Measurements from ENCODE around the gene ENOPH1.

Gene ENOPH1

DNA sequence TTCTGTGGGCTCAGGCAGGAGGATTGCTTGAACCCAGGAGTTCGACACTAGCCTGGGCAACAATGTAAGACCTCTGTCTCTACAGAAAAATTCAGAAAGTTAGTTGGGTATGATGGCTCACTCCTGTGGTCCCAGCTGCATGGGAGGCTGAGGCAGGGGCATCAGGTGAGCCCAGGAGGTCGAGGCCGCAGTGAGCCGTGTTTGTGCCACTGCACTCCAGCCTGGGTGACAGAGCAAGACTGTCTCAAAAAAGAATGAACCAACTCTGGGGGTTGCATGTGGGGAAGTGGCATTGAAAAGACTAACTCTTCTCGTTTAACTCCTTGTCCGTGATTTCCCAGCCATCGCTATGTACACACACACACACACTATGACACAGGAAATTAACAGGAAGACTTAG, 26.9 kb downstream of the ENOPH1 start:
- H2BK120ac ChIP-seq (ENCODE audit: insufficient read depth, low read length, poor library complexity) = no peak overlapping the region
- no peak overlapping the region for H3K23ac ChIP-seq (ENCODE audit: low read length)
- H3K4me2 ChIP-seq (ENCODE audit: low read length) = no peak overlapping the region
- no CpG with 5 or more reads among the region's 7 CpGs for WGBS (ENCODE audit: extremely low coverage, insufficient coverage, insufficient read length)
- H3K36me3 ChIP-seq (ENCODE audit: control insufficient read depth in 1 of 2, insufficient read depth in 2 of 2, low read length in 2 of 2) = peaks cover 9 to 20% of the 10 kb centered on the region in 2 experiments
- no peak overlapping the region for H3K14ac ChIP-seq (ENCODE audit: low read length)
- no peak overlapping the region for H2BK5ac ChIP-seq (ENCODE audit: low read depth, low read length, poor library complexity)
- no peak overlapping the region for H3K4ac ChIP-seq (ENCODE audit: low read depth, low read length)
- no peaks in the 10 kb centered on the region for H3K9me3 ChIP-seq (ENCODE audit: insufficient read depth, low read depth, low read length)
- no peak for DNase-seq
- no peaks in the 10 kb centered on the region for H3K79me1 ChIP-seq (ENCODE audit: low read length)
- H4K12ac ChIP-seq (ENCODE audit: low read depth, low read length) = no peak overlapping the region
- H2AFZ ChIP-seq (ENCODE audit: insufficient read depth, low read length, poor library complexity) = no peak overlapping the region
- no peaks in the 10 kb centered on the region for H3K79me2 ChIP-seq (ENCODE audit: control insufficient read depth, insufficient read depth, low read length, poor library complexity)
- no peak overlapping the region for H4K91ac ChIP-seq (ENCODE audit: low read depth, low read length)
- H3K27ac ChIP-seq (ENCODE audit: low read depth, low read length) = no peak overlapping the region
- H3K4me1 ChIP-seq (ENCODE audit: control insufficient read depth in 1 of 2, insufficient read depth in 2 of 2, low read length in 2 of 2) = no peaks in the 10 kb centered on the region
- H3K9ac ChIP-seq (ENCODE audit: low read length) = no peak overlapping the region
- H2AK5ac ChIP-seq (ENCODE audit: low read length) = no peak overlapping the region
- H3K18ac ChIP-seq (ENCODE audit: low read length) = no peak overlapping the region
- H3K27me3 ChIP-seq (ENCODE audit: insufficient read depth, low read length) = no peaks in the 10 kb centered on the region
- H4K8ac ChIP-seq (ENCODE audit: low read depth, low read length) = no peak overlapping the region
- no peak overlapping the region for H2BK12ac ChIP-seq (ENCODE audit: low read length)
- no peak overlapping the region for H3K4me3 ChIP-seq (ENCODE audit: low read depth, low read length)

DNA sequence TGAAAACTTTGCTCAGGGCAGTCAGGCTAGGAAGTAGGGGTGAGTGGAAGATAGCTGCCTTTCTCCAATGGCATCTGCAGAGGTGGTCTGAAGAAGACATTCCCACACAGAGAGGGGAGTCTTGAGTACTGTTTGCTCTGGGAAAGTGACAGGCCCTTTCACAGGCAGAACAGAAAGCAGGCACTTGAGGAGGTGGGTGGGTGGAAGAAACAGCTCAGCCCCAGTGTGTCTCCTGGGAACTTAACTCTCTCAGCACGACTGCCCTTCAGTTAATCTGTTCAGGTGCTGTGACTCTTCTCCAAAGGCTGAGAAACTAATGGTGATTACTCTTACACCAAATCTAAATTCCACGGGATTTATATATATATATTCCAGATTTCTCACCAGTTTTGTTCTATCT, 28.3 kb downstream of the ENOPH1 start:
- Histone ChIP-seq H2AFZ (ENCODE audit: insufficient read depth, low read length, poor library complexity) (no peak overlapping the region), H3K27ac (ENCODE audit: low read depth, low read length) (no peak overlapping the region), H3K27me3 (ENCODE audit: insufficient read depth, low read length) (no peaks in the 10 kb centered on the region), H2BK5ac (ENCODE audit: low read depth, low read length, poor library complexity) (no peak overlapping the region), H3K4me2 (ENCODE audit: low read length) (no peak overlapping the region), H3K36me3 (ENCODE audit: control insufficient read depth in 1 of 2, insufficient read depth in 2 of 2, low read length in 2 of 2) (peaks cover 8 to 16% of the 10 kb centered on the region in 2 experiments), H3K18ac (ENCODE audit: low read length) (no peak overlapping the region), H4K8ac (ENCODE audit: low read depth, low read length) (no peak overlapping the region), H3K23ac (ENCODE audit: low read length) (no peak overlapping the region), H2AK5ac (ENCODE audit: low read length) (no peak overlapping the region), H3K79me1 (ENCODE audit: low read length) (no peaks in the 10 kb centered on the region), H2BK12ac (ENCODE audit: low read length) (no peak overlapping the region), H3K4me3 (ENCODE audit: low read depth, low read length) (no peak overlapping the region), H3K9ac (ENCODE audit: low read length) (no peak overlapping the region), H3K14ac (ENCODE audit: low read length) (no peak overlapping the region), H4K91ac (ENCODE audit: low read depth, low read length) (no peak overlapping the region), H3K4ac (ENCODE audit: low read depth, low read length) (no peak overlapping the region), H2BK120ac (ENCODE audit: insufficient read depth, low read length, poor library complexity) (no peak overlapping the region), H4K12ac (ENCODE audit: low read depth, low read length) (no peak overlapping the region), H3K4me1 (ENCODE audit: control insufficient read depth in 1 of 2, insufficient read depth in 2 of 2, low read length in 2 of 2) (no peaks in the 10 kb centered on the region), H3K9me3 (ENCODE audit: insufficient read depth, low read depth, low read length) (no peaks in the 10 kb centered on the region), H3K79me2 (ENCODE audit: control insufficient read depth, insufficient read depth, low read length, poor library complexity) (no peaks in the 10 kb centered on the region)
- no peak for DNase-seq
- no CpG with 5 or more reads among the region's 2 CpGs for WGBS (ENCODE audit: extremely low coverage, insufficient coverage, insufficient read length)

DNA sequence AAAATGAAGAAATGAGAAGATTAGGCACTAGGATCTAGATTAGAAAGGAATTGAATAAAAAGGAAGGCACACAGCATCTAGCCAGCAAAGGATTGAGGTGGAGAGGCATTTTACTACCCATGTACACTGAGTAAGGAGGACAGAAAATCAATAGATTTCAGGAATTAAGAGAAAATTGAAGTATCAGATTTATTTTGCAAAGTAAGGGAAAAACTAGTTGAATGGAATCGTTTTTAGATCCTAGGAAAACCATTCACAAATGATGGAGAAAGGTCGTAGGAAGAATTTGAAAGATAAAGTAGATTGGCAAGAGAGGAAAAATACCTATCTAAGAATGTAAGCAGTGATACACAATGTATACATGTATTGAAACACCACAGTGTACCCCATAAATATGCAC, 31.3 kb downstream of the ENOPH1 start:
- H4K91ac ChIP-seq (ENCODE audit: low read depth, low read length) = no peak overlapping the region
- no peaks in the 10 kb centered on the region for H3K27me3 ChIP-seq (ENCODE audit: insufficient read depth, low read length)
- no peak overlapping the region for H2BK12ac ChIP-seq (ENCODE audit: low read length)
- H3K79me2 ChIP-seq (ENCODE audit: control insufficient read depth, insufficient read depth, low read length, poor library complexity) = no peaks in the 10 kb centered on the region
- peaks cover 8 to 15% of the 10 kb centered on the region in 2 experiments for H3K36me3 ChIP-seq (ENCODE audit: control insufficient read depth in 1 of 2, insufficient read depth in 2 of 2, low read length in 2 of 2)
- no peak overlapping the region for H3K4me2 ChIP-seq (ENCODE audit: low read length)
- no peak overlapping the region for H3K23ac ChIP-seq (ENCODE audit: low read length)
- H3K79me1 ChIP-seq (ENCODE audit: low read length) = no peaks in the 10 kb centered on the region
- H3K14ac ChIP-seq (ENCODE audit: low read length) = no peak overlapping the region
- H4K8ac ChIP-seq (ENCODE audit: low read depth, low read length) = no peak overlapping the region
- H2BK5ac ChIP-seq (ENCODE audit: low read depth, low read length, poor library complexity) = no peak overlapping the region
- no peak overlapping the region for H3K18ac ChIP-seq (ENCODE audit: low read length)
- no peak overlapping the region for H2AK5ac ChIP-seq (ENCODE audit: low read length)
- no peaks in the 10 kb centered on the region for H3K4me1 ChIP-seq (ENCODE audit: control insufficient read depth in 1 of 2, insufficient read depth in 2 of 2, low read length in 2 of 2)
- H3K9ac ChIP-seq (ENCODE audit: low read length) = no peak overlapping the region
- H2AFZ ChIP-seq (ENCODE audit: insufficient read depth, low read length, poor library complexity) = no peak overlapping the region
- H3K4me3 ChIP-seq (ENCODE audit: low read depth, low read length) = no peak overlapping the region
- H4K12ac ChIP-seq (ENCODE audit: low read depth, low read length) = no peak overlapping the region
- H3K4ac ChIP-seq (ENCODE audit: low read depth, low read length) = no peak overlapping the region
- WGBS (ENCODE audit: extremely low coverage, insufficient coverage, insufficient read length) = no CpG with 5 or more reads among the region's 2 CpGs
- no peak overlapping the region for H3K27ac ChIP-seq (ENCODE audit: low read depth, low read length)
- no peaks in the 10 kb centered on the region for H3K9me3 ChIP-seq (ENCODE audit: insufficient read depth, low read depth, low read length)
- no peak for DNase-seq
- H2BK120ac ChIP-seq (ENCODE audit: insufficient read depth, low read length, poor library complexity) = no peak overlapping the region

DNA sequence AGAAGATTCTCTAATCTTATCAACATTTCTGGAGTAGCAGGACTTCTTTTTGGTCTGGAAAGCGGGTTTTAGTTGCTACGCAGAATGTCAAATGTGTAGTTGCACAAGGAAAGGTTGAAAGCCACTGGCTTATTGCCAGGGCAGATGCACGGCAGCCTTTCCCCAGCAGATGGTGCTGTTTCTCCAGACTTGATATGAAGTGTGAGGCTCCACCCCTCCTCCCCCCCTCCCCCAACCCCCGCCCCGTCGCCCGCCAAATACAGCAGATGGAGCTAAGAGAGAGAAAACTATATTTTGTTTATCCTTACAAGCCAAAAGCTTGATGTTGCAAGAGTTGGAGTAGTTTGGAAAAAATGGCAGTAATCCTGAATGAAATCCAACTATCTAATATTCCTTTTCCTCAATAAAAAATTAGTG, 32.0 kb downstream of the ENOPH1 start:
- Histone ChIP-seq H3K23ac (ENCODE audit: low read length) (no peak overlapping the region), H3K27me3 (ENCODE audit: insufficient read depth, low read length) (no peaks in the 10 kb centered on the region), H4K91ac (ENCODE audit: low read depth, low read length) (no peak overlapping the region), H3K18ac (ENCODE audit: low read length) (no peak overlapping the region), H2AK5ac (ENCODE audit: low read length) (no peak overlapping the region), H3K4me3 (ENCODE audit: low read depth, low read length) (no peak overlapping the region), H3K79me1 (ENCODE audit: low read length) (no peaks in the 10 kb centered on the region), H2BK12ac (ENCODE audit: low read length) (no peak overlapping the region), H3K4me1 (ENCODE audit: control insufficient read depth in 1 of 2, insufficient read depth in 2 of 2, low read length in 2 of 2) (no peaks in the 10 kb centered on the region), H2BK120ac (ENCODE audit: insufficient read depth, low read length, poor library complexity) (no peak overlapping the region), H3K9me3 (ENCODE audit: insufficient read depth, low read depth, low read length) (no peaks in the 10 kb centered on the region), H3K4me2 (ENCODE audit: low read length) (no peak overlapping the region), H4K8ac (ENCODE audit: low read depth, low read length) (no peak overlapping the region), H3K14ac (ENCODE audit: low read length) (no peak overlapping the region), H3K9ac (ENCODE audit: low read length) (no peak overlapping the region), H2BK5ac (ENCODE audit: low read depth, low read length, poor library complexity) (no peak overlapping the region), H3K4ac (ENCODE audit: low read depth, low read length) (no peak overlapping the region), H3K27ac (ENCODE audit: low read depth, low read length) (no peak overlapping the region), H2AFZ (ENCODE audit: insufficient read depth, low read length, poor library complexity) (no peak overlapping the region), H4K12ac (ENCODE audit: low read depth, low read length) (no peak overlapping the region), H3K36me3 (ENCODE audit: control insufficient read depth in 1 of 2, insufficient read depth in 2 of 2, low read length in 2 of 2) (peaks cover 4 to 12% of the 10 kb centered on the region in 2 experiments), H3K79me2 (ENCODE audit: control insufficient read depth, insufficient read depth, low read length, poor library complexity) (no peaks in the 10 kb centered on the region)
- peak; percentile 88 to 98 for DNase-seq
- WGBS (ENCODE audit: extremely low coverage, insufficient coverage, insufficient read length) = no CpG with 5 or more reads among the region's 7 CpGs

Measured in trophoblast cell (in vitro differentiated cells and primary cell).